ENCODE results near the gene TRAPPC3L. TPM values are rescaled to one million over a fixed set of nuclear protein-coding genes. Genes with fewer than 3 reads are reported as not detected.

TRAPPC3L gene
- total RNA-seq, 1 experiment from 2014 or later, result not detected

- Histone ChIP-seq H3K27me3 (ENCODE audit: control insufficient read depth, insufficient read depth, low read length) (no peaks in the 10 kb centered on the region; the same call in 1 of the 2 replicates), H3K36me3 (replicated peaks; ENCODE audit: control insufficient read depth, insufficient read depth, low read length) (no peaks in the 10 kb centered on the region), H3K4me3 (ENCODE audit: insufficient read depth, low read depth, low read length) (no peak overlapping the region)
- peak; percentile 18 for DNase-seq
Measured at GRCh38 chr6:116564921-116565872, 19.7 kb upstream of the TRAPPC3L start.

GRCh38 chr6:116564311-116564710 is 18.8 kb upstream of the TRAPPC3L start:
- H3K36me3 ChIP-seq (replicated peaks; ENCODE audit: control insufficient read depth, insufficient read depth, low read length), result no peaks in the 10 kb centered on the region
- no peak for DNase-seq
- H3K4me3 ChIP-seq (ENCODE audit: insufficient read depth, low read depth, low read length), result no peak overlapping the region
- no peaks in the 10 kb centered on the region; the same call in 1 of the 2 replicates for H3K27me3 ChIP-seq (ENCODE audit: control insufficient read depth, insufficient read depth, low read length)

GRCh38 chr6:116563830-116564229 is 18.3 kb upstream of the TRAPPC3L start:
- no peak overlapping the region for H3K4me3 ChIP-seq (ENCODE audit: insufficient read depth, low read depth, low read length)
- H3K27me3 ChIP-seq (ENCODE audit: control insufficient read depth, insufficient read depth, low read length), result no peaks in the 10 kb centered on the region; the same call in 1 of the 2 replicates
- H3K36me3 ChIP-seq (replicated peaks; ENCODE audit: control insufficient read depth, insufficient read depth, low read length), result no peaks in the 10 kb centered on the region
- DNase-seq, result peak; percentile 19

DNA sequence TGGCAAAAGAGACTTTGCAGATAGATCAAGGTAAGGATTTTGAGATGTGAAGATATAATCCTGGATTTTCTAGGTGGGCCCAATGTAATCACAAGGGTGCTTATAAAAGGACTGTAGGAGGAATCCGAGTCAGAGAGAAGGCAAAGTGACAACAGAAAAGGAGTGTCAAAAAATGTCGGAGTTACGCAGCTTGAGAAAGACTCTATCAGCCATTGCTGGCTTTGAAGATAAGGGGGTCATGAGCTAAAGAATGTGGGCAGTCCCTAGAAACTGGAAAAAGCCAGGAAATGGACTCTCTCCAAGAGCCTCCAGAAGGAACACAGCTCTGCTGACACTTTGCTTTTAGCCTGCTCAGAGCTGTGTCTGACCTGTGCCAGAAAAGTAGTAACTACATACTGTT is 17.1 kb upstream of the TRAPPC3L start:
- Histone ChIP-seq H3K27me3 (ENCODE audit: control insufficient read depth, insufficient read depth, low read length) (no peaks in the 10 kb centered on the region), H3K36me3 (replicated peaks; ENCODE audit: control insufficient read depth, insufficient read depth, low read length) (no peaks in the 10 kb centered on the region), H3K4me3 (ENCODE audit: insufficient read depth, low read depth, low read length) (no peak overlapping the region)
- no peak for DNase-seq

DNA sequence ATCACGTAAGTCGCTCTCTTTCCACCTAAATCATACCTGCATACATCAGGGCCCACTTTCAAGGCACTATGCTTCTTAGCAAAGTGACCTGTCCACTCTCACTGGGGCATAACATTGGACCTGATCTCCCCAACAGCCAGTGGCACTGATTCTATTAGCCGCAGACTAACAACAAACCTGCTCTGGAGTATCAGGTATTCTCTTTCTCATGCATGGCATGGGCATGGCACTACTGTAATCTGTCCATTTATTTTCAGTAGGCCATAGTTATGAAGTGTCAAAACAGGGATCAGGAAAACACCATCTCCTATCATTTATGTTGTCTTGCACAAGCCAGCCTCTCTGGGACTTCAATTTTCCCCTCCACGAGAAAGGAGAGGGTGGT is 16.5 kb upstream of the TRAPPC3L start:
- DNase-seq, result no peak
- Histone ChIP-seq H3K4me3 (ENCODE audit: insufficient read depth, low read depth, low read length) (no peak overlapping the region), H3K36me3 (replicated peaks; ENCODE audit: control insufficient read depth, insufficient read depth, low read length) (no peaks in the 10 kb centered on the region)

DNA sequence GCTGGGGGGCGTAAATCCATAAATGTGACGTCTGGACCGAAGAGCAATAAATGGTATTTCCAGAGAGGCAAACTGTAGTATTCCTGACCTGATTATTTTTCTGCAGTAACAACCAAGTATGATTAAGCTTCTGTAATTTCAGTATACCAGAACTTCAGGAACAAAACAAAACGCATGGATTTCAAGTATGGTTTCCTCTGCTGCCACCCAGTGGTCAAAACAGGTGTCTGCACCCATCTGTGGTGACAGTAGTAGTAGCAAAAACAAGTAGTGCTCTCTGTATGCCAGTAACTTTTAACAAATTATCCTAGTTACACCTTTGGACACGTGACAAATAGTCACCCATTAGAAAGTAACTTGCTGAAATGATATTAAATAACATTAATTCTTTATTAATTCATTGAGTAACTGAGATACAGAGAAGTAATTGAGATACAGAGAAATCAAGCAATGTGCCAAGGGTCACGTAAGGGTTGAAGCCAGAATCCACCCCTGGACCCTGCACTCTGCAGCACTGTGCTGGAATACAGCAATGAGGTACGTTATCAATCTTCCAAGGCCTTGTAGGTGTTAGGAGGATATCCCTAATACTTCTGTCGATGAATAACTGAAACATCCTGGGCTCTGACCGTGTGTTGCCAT is 16.0 kb upstream of the TRAPPC3L start:
- no peaks in the 10 kb centered on the region for H3K36me3 ChIP-seq (replicated peaks; ENCODE audit: control insufficient read depth, insufficient read depth, low read length)
- peak; percentile 63 for DNase-seq
- no peaks in the 10 kb centered on the region for H3K27me3 ChIP-seq (ENCODE audit: control insufficient read depth, insufficient read depth, low read length)
- H3K4me3 ChIP-seq (ENCODE audit: insufficient read depth, low read depth, low read length), result no peak overlapping the region

More for the DNA sequence above, 16.5 kb upstream of the TRAPPC3L start:
- H3K27me3 ChIP-seq (ENCODE audit: control insufficient read depth, insufficient read depth, low read length), result no peaks in the 10 kb centered on the region

- no peak for DNase-seq
- Histone ChIP-seq H3K36me3 (replicated peaks; ENCODE audit: control insufficient read depth, insufficient read depth, low read length) (no peaks in the 10 kb centered on the region), H3K27me3 (ENCODE audit: control insufficient read depth, insufficient read depth, low read length) (no peaks in the 10 kb centered on the region), H3K4me3 (ENCODE audit: insufficient read depth, low read depth, low read length) (no peak overlapping the region)
Measured at GRCh38 chr6:116560130-116560529, 14.6 kb upstream of the TRAPPC3L start.

DNA sequence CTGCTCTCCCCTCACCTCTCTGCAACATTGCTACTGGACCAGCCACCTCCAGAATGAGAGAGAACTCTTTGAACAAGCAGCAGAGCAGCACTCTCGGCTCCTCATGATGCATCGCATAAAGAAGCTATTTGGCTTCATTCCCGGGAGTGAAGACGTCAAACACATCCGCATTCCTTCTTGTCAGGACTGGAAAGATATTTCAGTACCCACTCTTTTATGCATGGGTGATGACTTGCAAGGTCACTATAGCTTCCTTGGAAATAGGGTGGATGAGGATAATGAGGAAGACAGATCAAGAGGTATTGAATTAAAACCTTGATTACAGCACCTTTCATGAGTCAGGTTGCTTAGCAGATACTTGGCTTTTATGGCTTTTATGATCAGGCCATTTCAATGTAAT is 12.4 kb upstream of the TRAPPC3L start:
- Histone ChIP-seq H3K27me3 (ENCODE audit: control insufficient read depth, insufficient read depth, low read length) (no peaks in the 10 kb centered on the region), H3K4me3 (ENCODE audit: insufficient read depth, low read depth, low read length) (no peak overlapping the region)
- no peak for DNase-seq

GRCh38 chr6:116556814-116557415 is 11.4 kb upstream of the TRAPPC3L start:
- no peak overlapping the region for H3K4me3 ChIP-seq (ENCODE audit: insufficient read depth, low read depth, low read length)
- H3K36me3 ChIP-seq (replicated peaks; ENCODE audit: control insufficient read depth, insufficient read depth, low read length), result no peaks in the 10 kb centered on the region
- H3K27me3 ChIP-seq (ENCODE audit: control insufficient read depth, insufficient read depth, low read length), result no peaks in the 10 kb centered on the region
- no peak for DNase-seq

More for the DNA sequence above, 12.4 kb upstream of the TRAPPC3L start:
- no peaks in the 10 kb centered on the region for H3K36me3 ChIP-seq (replicated peaks; ENCODE audit: control insufficient read depth, insufficient read depth, low read length)

DNA sequence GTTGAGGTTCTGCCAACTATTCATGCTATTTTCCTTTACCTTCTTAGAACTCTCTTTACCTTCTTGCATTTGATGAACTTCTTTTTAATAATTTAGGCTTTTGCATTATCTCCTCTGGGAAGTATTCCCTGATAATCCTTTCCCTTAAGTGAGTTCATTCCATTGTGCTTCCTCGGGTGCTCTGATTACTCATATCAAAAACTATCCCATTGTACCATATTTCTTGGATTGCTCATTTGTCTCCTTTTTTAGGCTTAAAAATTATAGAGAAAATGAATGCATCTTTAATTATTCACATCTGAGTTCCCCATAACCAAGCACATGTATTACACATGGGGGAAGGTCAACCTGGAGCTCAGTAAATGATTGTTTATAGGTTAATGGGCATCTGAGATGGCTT is 10.6 kb upstream of the TRAPPC3L start:
- no peaks in the 10 kb centered on the region for H3K27me3 ChIP-seq (ENCODE audit: control insufficient read depth, insufficient read depth, low read length)
- no peaks in the 10 kb centered on the region for H3K36me3 ChIP-seq (replicated peaks; ENCODE audit: control insufficient read depth, insufficient read depth, low read length)
- no peak for DNase-seq
- H3K4me3 ChIP-seq (ENCODE audit: insufficient read depth, low read depth, low read length), result no peak overlapping the region

DNA sequence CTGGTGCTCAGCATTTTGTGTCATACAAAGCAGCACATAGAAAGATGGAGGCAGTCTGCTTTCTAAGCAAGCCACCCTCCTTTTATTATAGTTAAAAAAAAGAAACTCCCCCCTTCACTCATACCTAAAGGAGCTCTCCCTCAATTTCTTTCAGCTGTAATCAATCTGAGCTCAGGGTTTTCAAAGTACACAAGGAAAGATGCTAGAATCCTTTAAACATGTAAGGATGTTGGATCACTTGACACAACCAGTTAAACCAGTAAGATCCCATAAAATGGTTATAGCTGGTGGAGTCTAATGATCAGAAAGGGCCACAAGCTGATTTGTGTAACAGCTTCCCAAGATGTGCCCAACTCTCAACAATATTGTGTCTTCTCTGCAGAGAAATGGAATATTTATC is 8.0 kb upstream of the TRAPPC3L start, which contains the start of gene CALHM4:
Gene CALHM4 (plus strand): TSS at position 301 of the 400 bp plus-strand sequence. CDS start 43 bp downstream, at position 344.
- Histone ChIP-seq H3K27me3 (ENCODE audit: control insufficient read depth, insufficient read depth, low read length) (no peaks in the 10 kb centered on the region), H3K36me3 (replicated peaks; ENCODE audit: control insufficient read depth, insufficient read depth, low read length) (no peaks in the 10 kb centered on the region), H3K4me3 (ENCODE audit: insufficient read depth, low read depth, low read length) (no peak within 1 kb of the TSS)
- DNase-seq, result no peak

GRCh38 chr6:116550796-116551195 is 5.3 kb upstream of the TRAPPC3L start:
- H3K36me3 ChIP-seq (replicated peaks; ENCODE audit: control insufficient read depth, insufficient read depth, low read length), result no peaks in the 10 kb centered on the region
- H3K4me3 ChIP-seq (ENCODE audit: insufficient read depth, low read depth, low read length), result no peak overlapping the region
- no peak for DNase-seq
- H3K27me3 ChIP-seq (ENCODE audit: control insufficient read depth, insufficient read depth, low read length), result no peaks in the 10 kb centered on the region

DNA sequence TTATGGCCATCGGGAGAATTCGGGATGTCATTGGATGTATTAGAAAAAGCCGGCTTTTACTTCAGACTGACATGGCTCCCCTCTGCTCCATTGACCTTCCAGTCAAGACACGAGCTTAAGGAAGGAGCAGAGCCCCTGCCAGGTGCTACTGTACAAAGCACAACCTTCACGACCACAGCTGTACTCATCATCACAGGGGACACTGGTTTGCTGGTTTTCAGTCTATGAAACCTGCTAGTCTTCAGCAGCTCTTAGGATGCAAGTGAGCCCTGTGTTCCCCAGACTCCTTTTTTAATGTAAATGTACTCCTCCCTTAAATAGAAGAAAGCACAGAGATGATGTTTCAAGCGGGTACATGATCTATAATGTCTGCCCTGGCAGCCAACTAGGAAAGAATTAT is 1.9 kb upstream of the TRAPPC3L start:
- H3K36me3 ChIP-seq (replicated peaks; ENCODE audit: control insufficient read depth, insufficient read depth, low read length), result no peaks in the 10 kb centered on the region
- H3K4me3 ChIP-seq (ENCODE audit: insufficient read depth, low read depth, low read length), result no peak overlapping the region
- no peaks in the 10 kb centered on the region for H3K27me3 ChIP-seq (ENCODE audit: control insufficient read depth, insufficient read depth, low read length)
- DNase-seq, result no peak

- H3K27me3 ChIP-seq (ENCODE audit: control insufficient read depth, insufficient read depth, low read length), result no peaks in the 10 kb centered on the region
- no peak overlapping the region for H3K4me3 ChIP-seq (ENCODE audit: insufficient read depth, low read depth, low read length)
- DNase-seq, result no peak
- H3K36me3 ChIP-seq (replicated peaks; ENCODE audit: control insufficient read depth, insufficient read depth, low read length), result no peaks in the 10 kb centered on the region
Measured at GRCh38 chr6:116543149-116543548, 2.3 kb downstream of the TRAPPC3L start.
